GM23248 (cell line): ENCODE measurements around the gene STX18. TPM values are rescaled to one million over a fixed set of nuclear protein-coding genes. Genes with fewer than 3 reads are reported as not detected.

ENCODE experiments used
- DNase-seq: peaks from one replicate; pipeline ENCODE4 v3.0.0-alpha.2; 2015
- H2AFZ ChIP-seq: fragments of 200-600 bp; sonication (generic); 2 replicates; pipeline ENCODE4 v1.6.1; 2016; ENCODE audit warnings: antibody characterized with exemption
- H3F3A ChIP-seq: fragments of 200-600 bp; sonication (generic); 2 replicates; pipeline ENCODE4 v1.6.1; 2016; ENCODE audit warnings: mild to moderate bottlenecking, antibody characterized with exemption, mixed run types; ENCODE audit not compliant: insufficient read depth
- H3K27ac ChIP-seq: fragments of 200-600 bp; sonication (generic); 2 replicates; pipeline ENCODE4 v1.5.1; 2016; ENCODE audit warnings: mild to moderate bottlenecking
- H3K27me3 ChIP-seq: fragments of 200-600 bp; sonication (generic); replicated peaks from 2 replicates; pipeline ENCODE4 v1.6.1; 2016; ENCODE audit warnings: mild to moderate bottlenecking; ENCODE audit not compliant: insufficient read depth
- H3K36me3 ChIP-seq: fragments of 200-600 bp; sonication (generic); 2 replicates; pipeline ENCODE4 v1.6.1; 2016; ENCODE audit warnings: low read depth, mild to moderate bottlenecking
- H3K4me1 ChIP-seq: fragments of 200-600 bp; sonication (generic); 2 replicates; pipeline ENCODE4 v1.6.1; 2016; ENCODE audit warnings: mild to moderate bottlenecking; ENCODE audit not compliant: insufficient read depth
- H3K4me2 ChIP-seq: fragments of 200-600 bp; sonication (generic); one replicate; pipeline ENCODE4 v1.6.1; 2016; ENCODE audit warnings: mild to moderate bottlenecking; ENCODE audit not compliant: unreplicated experiment
- H3K4me3 ChIP-seq: fragments of 200-600 bp; sonication (generic); 2 replicates; pipeline ENCODE4 v1.5.1; 2016; ENCODE audit warnings: mild to moderate bottlenecking
- H3K79me2 ChIP-seq: fragments of 200-600 bp; sonication (generic); 2 replicates; pipeline ENCODE4 v1.6.1; 2016; ENCODE audit warnings: mild to moderate bottlenecking; ENCODE audit not compliant: insufficient read depth
- H3K9ac ChIP-seq: fragments of 200-600 bp; sonication (generic); 2 replicates; pipeline ENCODE4 v1.6.1; 2016; ENCODE audit warnings: mild to moderate bottlenecking
- H3K9me2 ChIP-seq: fragments of 200-600 bp; sonication (generic); 2 replicates; pipeline ENCODE4 v1.6.1; 2016; ENCODE audit warnings: mixed run types, mild to moderate bottlenecking, moderate library complexity; ENCODE audit not compliant: insufficient read depth
- H3K9me3 ChIP-seq: fragments of 200-600 bp; sonication (generic); one replicate; pipeline ENCODE4 v1.6.1; 2017; ENCODE audit warnings: low read depth
- H4K20me1 ChIP-seq: fragments of 200-600 bp; sonication (generic); 2 replicates; pipeline ENCODE4 v1.6.0; 2016; ENCODE audit not compliant: insufficient read depth
- EZH2 ChIP-seq: fragments of 200-600 bp; sonication (generic); IDR thresholded peaks from 2 replicates; pipeline ENCODE4 v1.6.1; 2018; ENCODE audit warnings: antibody characterized with exemption, mild to moderate bottlenecking; ENCODE audit not compliant: insufficient read depth, poor library complexity, severe bottlenecking
- EZH2phosphoT487 ChIP-seq: fragments of 200-600 bp; sonication (generic); IDR thresholded peaks from 2 replicates; pipeline ENCODE4 v1.6.1; 2018; ENCODE audit warnings: antibody characterized with exemption, moderate library complexity, mild to moderate bottlenecking, low read depth; ENCODE audit not compliant: insufficient read depth
- WGBS, 2 experiments: methylation state at CpG; one replicate each; pipeline ENCODE4 v1.1.6; 2015 to 2017; ENCODE audit warnings: low lambda C conversion rate in 2 of 2, low coverage in 1 of 2; ENCODE audit errors: missing lambda C conversion rate in 2 of 2; 5-methylcytosine and 5-hydroxymethylcytosine counted together
- in situ Hi-C: fragments of 300-500 bp; cut with MboI; formaldehyde crosslinking; loops from 2 replicates; pipeline ENCODE4 v1.15.0; 2020
- polyA plus RNA-seq: library from polyadenylated mRNA; unstranded; fragments of >200 nt; fragmentation: Nextera tagmentation; extraction: Ambion mirVana; gene quantifications from 2 replicates; pipeline ENCODE4 v1.2.1, GENCODE V29; 2016
- total RNA-seq: library from RNA; depleted of rRNA; stranded (reverse); fragments of >200 nt; shearing (Covaris generic); gene quantifications from 2 replicates; pipeline ENCODE4 v1.2.3, GENCODE V29; 2014

STX18 gene
- total and polyA plus RNA-seq, 2 experiments from 2014 or later: 39.2 to 42.6 TPM

DNA sequence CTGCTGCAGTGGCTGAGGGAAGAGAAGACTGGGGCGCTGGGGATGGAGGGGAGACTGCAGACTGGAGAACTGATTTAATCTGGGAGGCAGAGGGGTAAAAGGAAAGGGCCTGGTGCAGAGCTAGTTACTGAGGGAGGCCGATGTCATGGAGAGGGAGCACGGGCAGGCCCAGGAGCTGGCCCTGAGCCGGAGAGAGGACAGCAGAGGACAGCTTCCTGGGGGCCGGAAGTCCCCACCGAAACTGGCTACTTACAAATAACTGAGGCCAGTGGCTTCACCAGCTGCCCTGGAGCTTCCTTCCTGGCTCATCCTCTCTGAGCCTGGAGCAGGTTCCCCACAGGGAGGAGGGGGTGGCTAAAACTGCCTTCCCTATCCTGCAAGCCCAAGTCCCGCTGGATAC lies 128.0 kb downstream of the STX18 start:
- H3K9ac ChIP-seq: no peak overlapping the region
- H3K4me2 ChIP-seq: no peak overlapping the region
- no peaks in the 10 kb centered on the region for H4K20me1 ChIP-seq
- no peak for DNase-seq
- no peaks in the 10 kb centered on the region for H3K9me2 ChIP-seq
- H3K79me2 ChIP-seq: no peaks in the 10 kb centered on the region
- H3K36me3 ChIP-seq: peaks cover 6% of the 10 kb centered on the region; the same call in 1 of the 2 replicates
- no peaks in the 10 kb centered on the region for H3F3A ChIP-seq
- no peaks in the 10 kb centered on the region for H3K9me3 ChIP-seq
- no peaks in the 10 kb centered on the region for H3K4me1 ChIP-seq
- no peak overlapping the region for H2AFZ ChIP-seq
- no peaks in the 10 kb centered on the region for H3K27me3 ChIP-seq
- H3K27ac ChIP-seq: no peak overlapping the region
- 89 to 97% methylated on average over 7 of the region's 7 CpGs for WGBS, 2 experiments
- TF ChIP-seq EZH2 (no peak), EZH2phosphoT487 (no peak)
- in situ Hi-C loops: no loop called here
- no peak overlapping the region for H3K4me3 ChIP-seq

DNA sequence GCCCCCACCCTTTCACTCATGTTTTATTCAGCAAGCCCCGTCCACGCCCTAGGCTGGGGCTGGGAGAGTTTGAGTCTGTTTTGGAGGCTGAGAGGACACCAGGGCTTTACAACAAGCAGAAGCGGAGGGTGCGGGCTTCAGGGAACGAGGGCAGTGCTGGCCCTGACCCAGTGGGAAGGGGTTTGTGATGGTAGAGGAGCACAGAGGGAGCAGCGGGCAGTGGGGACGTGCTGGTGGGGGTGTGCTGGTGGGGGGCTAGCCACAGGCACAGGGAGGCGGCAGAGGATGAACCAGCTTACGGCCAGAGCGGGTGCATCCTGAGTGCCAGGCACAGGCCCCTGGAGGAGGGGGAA lies 128.5 kb downstream of the STX18 start:
- H3F3A ChIP-seq: no peaks in the 10 kb centered on the region
- in situ Hi-C loops: no loop called here
- no peaks in the 10 kb centered on the region for H3K27me3 ChIP-seq
- H4K20me1 ChIP-seq: no peaks in the 10 kb centered on the region
- H3K36me3 ChIP-seq: peaks cover 2% of the 10 kb centered on the region; the same call in 1 of the 2 replicates
- H3K9ac ChIP-seq: no peak overlapping the region
- no peaks in the 10 kb centered on the region for H3K9me3 ChIP-seq
- DNase-seq: no peak
- 85 to 89% methylated on average over 9 to 10 of the region's 10 CpGs for WGBS, 2 experiments
- no peaks in the 10 kb centered on the region for H3K4me1 ChIP-seq
- H3K79me2 ChIP-seq: no peaks in the 10 kb centered on the region
- H3K4me2 ChIP-seq: no peak overlapping the region
- H3K9me2 ChIP-seq: no peaks in the 10 kb centered on the region
- H3K4me3 ChIP-seq: no peak overlapping the region
- H3K27ac ChIP-seq: no peak overlapping the region
- no peak overlapping the region for H2AFZ ChIP-seq
- TF ChIP-seq EZH2 (no peak), EZH2phosphoT487 (no peak)

DNA sequence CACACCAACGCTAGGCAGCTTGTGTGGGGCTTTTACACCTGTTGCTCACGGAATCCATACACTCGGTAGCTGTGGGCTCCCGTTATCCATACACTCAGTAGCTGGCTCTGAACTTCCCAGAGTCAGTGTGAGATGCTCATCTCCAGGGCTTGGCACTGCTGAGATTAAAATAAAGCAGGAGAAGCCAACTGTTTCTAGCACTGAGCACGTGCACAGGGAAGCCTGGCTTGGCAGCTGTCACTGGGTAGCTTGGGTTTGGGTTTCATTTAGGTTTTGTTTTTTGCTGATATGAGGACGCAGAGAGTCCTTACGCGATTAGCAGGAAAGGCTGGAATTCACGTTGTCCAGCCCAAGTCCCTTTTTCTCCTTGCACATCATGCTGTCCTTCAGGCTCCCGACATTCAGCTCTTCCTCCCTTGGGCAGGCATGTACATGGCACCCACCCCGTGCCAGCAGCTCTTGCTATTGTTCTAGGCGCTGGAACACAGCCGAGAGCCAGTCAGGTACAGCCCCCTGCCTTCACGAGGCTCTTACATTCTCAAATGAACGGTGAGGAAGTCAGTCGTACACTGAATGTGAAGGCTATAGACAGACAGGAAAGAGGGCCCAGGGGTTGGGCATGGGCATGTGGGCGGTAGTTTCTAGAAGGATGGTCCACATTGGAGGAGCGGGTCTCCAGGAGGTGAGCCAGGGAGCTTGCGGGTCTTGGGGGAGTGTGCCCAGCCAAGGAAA lies 129.0 kb downstream of the STX18 start:
- WGBS, 2 experiments: 79 to 83% methylated on average over 19 of the region's 19 CpGs
- no peak overlapping the region for H3K9ac ChIP-seq
- H2AFZ ChIP-seq: no peak overlapping the region
- no peaks in the 10 kb centered on the region for H3K9me2 ChIP-seq
- TF ChIP-seq EZH2phosphoT487 (no peak), EZH2 (no peak)
- H3K27ac ChIP-seq: no peak overlapping the region
- DNase-seq: no peak
- no peaks in the 10 kb centered on the region for H3K4me1 ChIP-seq
- no peaks in the 10 kb centered on the region for H3K79me2 ChIP-seq
- no peaks in the 10 kb centered on the region for H3K27me3 ChIP-seq
- in situ Hi-C loops: no loop called here
- H3K9me3 ChIP-seq: no peaks in the 10 kb centered on the region
- no peaks in the 10 kb centered on the region for H3F3A ChIP-seq
- H3K4me3 ChIP-seq: no peak overlapping the region
- no peaks in the 10 kb centered on the region for H4K20me1 ChIP-seq
- H3K36me3 ChIP-seq: no peaks in the 10 kb centered on the region
- no peak overlapping the region for H3K4me2 ChIP-seq

- TF ChIP-seq EZH2 (no peak), EZH2phosphoT487 (no peak)
- Histone ChIP-seq H3F3A (no peaks in the 10 kb centered on the region), H3K4me3 (no peak overlapping the region), H3K4me1 (no peaks in the 10 kb centered on the region), H3K36me3 (no peaks in the 10 kb centered on the region), H3K79me2 (no peaks in the 10 kb centered on the region), H3K9me2 (no peaks in the 10 kb centered on the region), H3K9ac (no peak overlapping the region), H3K27me3 (no peaks in the 10 kb centered on the region), H3K9me3 (no peaks in the 10 kb centered on the region), H3K4me2 (no peak overlapping the region), H2AFZ (no peak overlapping the region), H3K27ac (no peak overlapping the region), H4K20me1 (no peaks in the 10 kb centered on the region)
- DNase-seq: no peak
- WGBS, 2 experiments: 74 to 78% methylated on average over 15 of the region's 15 CpGs
- in situ Hi-C loops: no loop called here
Measured at GRCh38 chr4:4411906-4412305, 129.9 kb downstream of the STX18 start.

- no peaks in the 10 kb centered on the region for H3K4me1 ChIP-seq
- H3K79me2 ChIP-seq: no peaks in the 10 kb centered on the region
- DNase-seq: no peak
- H3K27ac ChIP-seq: no peak overlapping the region
- H4K20me1 ChIP-seq: no peaks in the 10 kb centered on the region
- no peaks in the 10 kb centered on the region for H3F3A ChIP-seq
- TF ChIP-seq EZH2 (no peak), EZH2phosphoT487 (no peak)
- no peak overlapping the region for H3K4me3 ChIP-seq
- H3K27me3 ChIP-seq: 0 out of 2 replicates have a peak, but pooled peaks cover 5% of the 10 kb centered on the region
- no peaks in the 10 kb centered on the region for H3K9me3 ChIP-seq
- no peak overlapping the region for H2AFZ ChIP-seq
- no peaks in the 10 kb centered on the region for H3K36me3 ChIP-seq
- H3K9me2 ChIP-seq: no peaks in the 10 kb centered on the region
- H3K9ac ChIP-seq: no peak overlapping the region
- no peak overlapping the region for H3K4me2 ChIP-seq
- WGBS, 2 experiments: 74 to 76% methylated on average over 15 of the region's 15 CpGs
- in situ Hi-C loops: no loop called here
Measured at GRCh38 chr4:4410271-4410670, 131.6 kb downstream of the STX18 start.
